ENCODE measurements around the gene CTNND2.

CTNND2 gene

GRCh38 chr5:11304641-11305040 is 599.6 kb downstream of the CTNND2 start:
- FAIRE-seq = no peak

- FAIRE-seq = no peak
Measured at GRCh38 chr5:11302663-11303062, 601.6 kb downstream of the CTNND2 start.

GRCh38 chr5:11301171-11301570 is 603.1 kb downstream of the CTNND2 start:
- FAIRE-seq = no peak

GRCh38 chr5:11300736-11301135 is 603.5 kb downstream of the CTNND2 start:
- no peak for FAIRE-seq

GRCh38 chr5:11298877-11299276 is 605.4 kb downstream of the CTNND2 start:
- FAIRE-seq = no peak

- FAIRE-seq = no peak
Measured at GRCh38 chr5:11293523-11293922, 610.7 kb downstream of the CTNND2 start.

GRCh38 chr5:11292648-11293356 is 611.4 kb downstream of the CTNND2 start:
- FAIRE-seq = no peak

- no peak for FAIRE-seq
Measured at GRCh38 chr5:11289733-11290132, 614.5 kb downstream of the CTNND2 start.

- FAIRE-seq = no peak
Measured at GRCh38 chr5:11289208-11289607, 615.0 kb downstream of the CTNND2 start.

GRCh38 chr5:11281842-11282241 is 622.4 kb downstream of the CTNND2 start:
- FAIRE-seq = no peak

GRCh38 chr5:11277323-11277722 is 626.9 kb downstream of the CTNND2 start:
- FAIRE-seq = no peak

GRCh38 chr5:11273180-11273903 is 630.9 kb downstream of the CTNND2 start:
- no peak for FAIRE-seq

GRCh38 chr5:11269515-11269914 is 634.7 kb downstream of the CTNND2 start:
- FAIRE-seq = no peak

GRCh38 chr5:11268891-11269290 is 635.4 kb downstream of the CTNND2 start:
- FAIRE-seq = no peak

GRCh38 chr5:11266331-11266730 is 637.9 kb downstream of the CTNND2 start:
- FAIRE-seq = no peak

GRCh38 chr5:11261241-11261640 is 643.0 kb downstream of the CTNND2 start:
- FAIRE-seq = no peak

GRCh38 chr5:11258001-11258400 is 646.2 kb downstream of the CTNND2 start:
- no peak for FAIRE-seq

- no peak for FAIRE-seq
Measured at GRCh38 chr5:11252523-11252922, 651.7 kb downstream of the CTNND2 start.

GRCh38 chr5:11252075-11252474 is 652.2 kb downstream of the CTNND2 start:
- no peak for FAIRE-seq

GRCh38 chr5:11251247-11251646 is 653.0 kb downstream of the CTNND2 start:
- no peak for FAIRE-seq

- no peak for FAIRE-seq
Measured at GRCh38 chr5:11248966-11249365, 655.3 kb downstream of the CTNND2 start.

GRCh38 chr5:11247224-11247623 is 657.0 kb downstream of the CTNND2 start:
- no peak for FAIRE-seq

GRCh38 chr5:11240293-11241190 is 663.7 kb downstream of the CTNND2 start:
- FAIRE-seq = no peak
